Endothelial cell of umbilical vein (primary cell): ENCODE data around the gene PTDSS2. TPM values are rescaled to one million over a fixed set of nuclear protein-coding genes. Genes with fewer than 3 reads are reported as not detected.

Source experiments
- BruUV-seq: library from RNA; stranded (reverse); fragments of 400-500 nt; replicated peaks from 2 replicates; lab custom pipeline; 2021; lab: Mats Ljungman, UMichigan
- CTCF ChIA-PET: fragments of 300-600, 350-600 bp; sonication (Branson Sonifier 250); formaldehyde crosslinking; loops from one replicate; lab custom pipeline; 2021; ENCODE audit warnings: antibody characterized with exemption, inconsistent platforms; lab: Charles Lee
- POLR2A ChIA-PET: fragments of 300-600, 350-600 bp; sonication (Branson Sonifier 250); formaldehyde crosslinking; loops from one replicate; lab custom pipeline; 2021; ENCODE audit warnings: antibody characterized with exemption, inconsistent platforms; lab: Charles Lee
- DNase-seq: peaks from one replicate; pipeline ENCODE4 v3.0.0-alpha.2; 2011; ENCODE audit warnings: low read depth, low spot score
- FAIRE-seq: peaks from 2 replicates; lab custom pipeline; 2011; peaks lifted over from hg19 to GRCh38; lab: Jason Lieb, UNC
- H2AFZ ChIP-seq: 2 replicates; pipeline ENCODE4 v1.6.0; 2012; ENCODE audit warnings: low read depth, low read length, control low read depth, inconsistent platforms
- H3K27ac ChIP-seq: 2 replicates; pipeline ENCODE4 v1.5.1; 2011; ENCODE audit warnings: low read depth, mild to moderate bottlenecking, control low read depth, low read length, moderate library complexity; ENCODE audit not compliant: insufficient read depth
- H3K27me3 ChIP-seq, 2 experiments: 2 replicates each; pipeline versions ENCODE4 v1.6.0 to v1.6.1; 2011; ENCODE audit warnings: low read length in 2 of 2, mixed read lengths in 1 of 2; ENCODE audit not compliant: control insufficient read depth in 2 of 2, insufficient read depth in 2 of 2
- H3K36me3 ChIP-seq, 2 experiments: 2 replicates in 1 of 2; 3 replicates in 1 of 2; pipeline ENCODE4 v1.5.1; 2011; ENCODE audit warnings: low read length in 2 of 2, mild to moderate bottlenecking in 1 of 2, moderate library complexity in 1 of 2; ENCODE audit not compliant: control insufficient read depth in 2 of 2, insufficient read depth in 2 of 2; ENCODE audit errors: extremely low read depth in 1 of 2
- H3K4me1 ChIP-seq: 3 replicates; pipeline ENCODE4 v1.5.1; 2011; ENCODE audit warnings: mild to moderate bottlenecking, low read length; ENCODE audit not compliant: control insufficient read depth, insufficient read depth; ENCODE audit errors: extremely low read depth
- H3K4me2 ChIP-seq: 2 replicates; pipeline ENCODE4 v1.6.1; 2011; ENCODE audit warnings: low read length, control low read depth, mixed read lengths; ENCODE audit not compliant: insufficient read depth
- H3K4me3 ChIP-seq, 3 experiments: fragments of 200-600 bp in 1 of 3; sonication (generic), shearing (Covaris generic) in 1 of 3; replicated peaks in 1 of 3; 2 replicates each; pipeline ENCODE4 v1.5.1; 2011 to 2016; ENCODE audit warnings: control low read depth in 3 of 3, low read length in 3 of 3, mild to moderate bottlenecking in 2 of 3, inconsistent platforms in 1 of 3, low read depth in 1 of 3, moderate library complexity in 1 of 3; ENCODE audit not compliant: insufficient read depth in 1 of 3
- H3K79me2 ChIP-seq: 2 replicates; pipeline ENCODE4 v1.6.0; 2012; ENCODE audit warnings: low read length, inconsistent platforms; ENCODE audit not compliant: control insufficient read depth, insufficient read depth
- H3K9ac ChIP-seq: replicated peaks from 2 replicates; pipeline ENCODE3; 2011; ENCODE audit warnings: low read length, control low read depth; ENCODE audit not compliant: insufficient read depth; ENCODE audit errors: extremely low read depth
- H3K9me1 ChIP-seq: replicated peaks from 3 replicates; pipeline ENCODE4 v1.6.0; 2011; ENCODE audit warnings: mild to moderate bottlenecking, low read length; ENCODE audit not compliant: control insufficient read depth, insufficient read depth; ENCODE audit errors: extremely low read depth
- H3K9me3 ChIP-seq: replicated peaks from 2 replicates; pipeline ENCODE4 v1.5.1; 2012; ENCODE audit warnings: low read length, inconsistent platforms; ENCODE audit not compliant: control insufficient read depth, insufficient read depth
- H4K20me1 ChIP-seq: replicated peaks from 2 replicates; pipeline ENCODE3; 2011; ENCODE audit warnings: mild to moderate bottlenecking, low read length; ENCODE audit not compliant: control insufficient read depth, insufficient read depth; ENCODE audit errors: extremely low read depth
- EZH2 ChIP-seq: IDR thresholded peaks from 2 replicates; pipeline ENCODE4 v1.6.1; 2012; ENCODE audit warnings: borderline replicate concordance, low read depth, mild to moderate bottlenecking, moderate library complexity, low read length, inconsistent platforms; ENCODE audit not compliant: severe bottlenecking
- FOS ChIP-seq: IDR thresholded peaks from 2 replicates; pipeline ENCODE4 v1.6.1; 2011; ENCODE audit warnings: mild to moderate bottlenecking, low read length, moderate library complexity, borderline replicate concordance; ENCODE audit not compliant: insufficient read depth
- GATA2 ChIP-seq: IDR thresholded peaks from 2 replicates; pipeline ENCODE4 v1.7.0; 2011; ENCODE audit warnings: low read depth, mild to moderate bottlenecking, moderate library complexity, mixed read lengths, low read length; ENCODE audit not compliant: insufficient read length, insufficient read depth
- JUN ChIP-seq: IDR thresholded peaks from 2 replicates; pipeline ENCODE4 v1.6.1; 2011; ENCODE audit warnings: borderline replicate concordance, low read depth; ENCODE audit not compliant: insufficient read length, insufficient read depth
- MYC ChIP-seq: IDR thresholded peaks from one replicate; pipeline ENCODE4 v1.6.1; 2011; ENCODE audit warnings: mild to moderate bottlenecking, low read depth, low read length
- POLR2A ChIP-seq: IDR thresholded peaks from 2 replicates; pipeline ENCODE4 v1.6.1; 2012; ENCODE audit warnings: low read depth, mild to moderate bottlenecking, control low read depth, low read length
- POLR2AphosphoS5 ChIP-seq: IDR thresholded peaks from 2 replicates; pipeline ENCODE4 v1.6.1; 2012; ENCODE audit warnings: low read depth, mild to moderate bottlenecking, control low read depth, low read length, moderate library complexity; ENCODE audit not compliant: insufficient read depth
- dilution Hi-C: fragments of 300-500 bp; cut with MboI; formaldehyde crosslinking; loops from one replicate; pipeline ENCODE4 v1.15.0; 2019; ENCODE audit warnings: low sequenced_read_pairs; ENCODE audit not compliant: extremely low pct_ligation_motif_present
- intact Hi-C: fragments of 100-400 bp; cut with micrococcal nuclease; formaldehyde crosslinking; loops from one replicate; pipeline ENCODE4 v1.10.0; 2022
- polyA plus RNA-seq, 4 experiments: library from polyadenylated mRNA; depleted of rRNA in 3 of 4; stranded (reverse) in 3 of 4; unstranded in 1 of 4; fragments of >200 nt; gene quantifications; 2 replicates each; pipeline versions ENCODE4 v1.2.1 to v1.2.3, GENCODE V29; 2011 to 2012; ENCODE audit warnings: missing spikeins in 1 of 4
- total RNA-seq: library from RNA; stranded (reverse); gene quantifications from 2 replicates; pipeline ENCODE4 v1.2.3, GENCODE V29; 2021
- TF ChIP-seq, protein P1 (sequence below): IDR thresholded peaks from 2 replicates; pipeline ENCODE4 v1.6.1; 2011; ENCODE audit not compliant: insufficient read depth, insufficient read length
- TF ChIP-seq, protein P2 (sequence below), 2 donors: IDR thresholded peaks; 1 replicate in 1 of 2; 2 replicates in 1 of 2; pipeline ENCODE4 v1.5.1; 2011; ENCODE audit warnings: low read length in 2 of 2, mild to moderate bottlenecking in 2 of 2, moderate library complexity in 2 of 2, control low read depth in 1 of 2, inconsistent platforms in 1 of 2, low read depth in 1 of 2; ENCODE audit not compliant: insufficient read depth in 1 of 2; ENCODE audit errors: extremely low read depth in 1 of 2

Gene PTDSS2
- total and polyA plus RNA-seq, 2 donors (not counting 3 experiments of a cell fraction or from before 2014, with no cell fraction given): 41.4 to 46.8 TPM

DNA sequence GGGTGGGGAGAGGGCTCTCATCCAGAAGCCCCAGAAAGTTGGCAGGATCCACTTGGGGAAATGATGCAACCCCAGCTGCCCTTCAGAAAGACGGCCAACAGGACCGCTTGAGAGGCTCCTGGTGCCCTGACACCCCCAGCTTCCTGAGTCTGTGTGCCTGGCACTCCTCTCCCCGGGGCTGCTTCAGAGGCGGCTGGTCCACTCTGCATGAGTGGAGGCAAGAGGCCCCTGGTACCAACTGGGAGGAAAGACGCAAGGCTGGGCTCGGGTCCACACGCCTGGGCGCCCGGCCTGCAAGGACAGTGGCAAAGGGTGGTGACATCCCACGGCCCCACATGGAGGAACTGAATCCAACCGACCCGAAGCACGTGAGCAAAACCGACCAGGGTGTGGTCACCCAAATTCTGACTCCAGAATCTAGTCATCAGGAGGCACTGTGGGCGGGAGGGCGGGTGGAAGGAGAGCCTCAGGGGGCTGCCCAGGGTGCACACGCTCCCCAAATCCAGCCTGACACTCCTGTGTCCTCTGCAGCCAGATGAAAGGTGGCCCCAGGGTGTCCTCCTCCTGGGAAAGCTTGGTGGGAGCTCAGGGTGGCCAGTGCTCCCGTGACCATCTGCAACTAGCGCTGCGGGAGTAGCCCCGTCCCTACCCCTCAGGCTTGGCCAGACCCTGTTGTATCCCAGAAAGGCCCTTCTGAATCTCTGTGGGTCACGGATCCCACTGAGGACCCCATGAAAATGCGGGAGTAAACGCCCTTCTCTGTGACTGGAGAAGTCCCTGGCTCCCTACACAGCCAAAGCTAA lies 53.3 kb downstream of the PTDSS2 start:
- no peak overlapping the region for H3K9ac ChIP-seq
- dilution Hi-C loops: no loop called here
- H3K4me2 ChIP-seq: peak overlapping the region; percentile 89
- H3K4me1 ChIP-seq: peaks cover 24% of the 10 kb centered on the region
- ChIA-PET CTCF (no interaction called here), POLR2A (no interaction called here)
- H3K79me2 ChIP-seq: peaks cover 20% of the 10 kb centered on the region
- no peaks in the 10 kb centered on the region for H3K27me3 ChIP-seq
- intact Hi-C loops: no loop called here
- BruUV-seq: no TSS peak
- H3K27ac ChIP-seq: no peak overlapping the region
- DNase-seq (no peak), FAIRE-seq (no peak)
- H4K20me1 ChIP-seq: no peaks in the 10 kb centered on the region
- H2AFZ ChIP-seq: no peak overlapping the region
- TF ChIP-seq JUN (no peak), MYC (no peak), POLR2AphosphoS5 (no peak), EZH2 (no peak), FOS (no peak), GATA2 (no peak), POLR2A (no peak)
- TF ChIP-seq, protein P1, sequence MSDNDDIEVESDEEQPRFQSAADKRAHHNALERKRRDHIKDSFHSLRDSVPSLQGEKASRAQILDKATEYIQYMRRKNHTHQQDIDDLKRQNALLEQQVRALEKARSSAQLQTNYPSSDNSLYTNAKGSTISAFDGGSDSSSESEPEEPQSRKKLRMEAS: no peak
- TF ChIP-seq, protein P2, sequence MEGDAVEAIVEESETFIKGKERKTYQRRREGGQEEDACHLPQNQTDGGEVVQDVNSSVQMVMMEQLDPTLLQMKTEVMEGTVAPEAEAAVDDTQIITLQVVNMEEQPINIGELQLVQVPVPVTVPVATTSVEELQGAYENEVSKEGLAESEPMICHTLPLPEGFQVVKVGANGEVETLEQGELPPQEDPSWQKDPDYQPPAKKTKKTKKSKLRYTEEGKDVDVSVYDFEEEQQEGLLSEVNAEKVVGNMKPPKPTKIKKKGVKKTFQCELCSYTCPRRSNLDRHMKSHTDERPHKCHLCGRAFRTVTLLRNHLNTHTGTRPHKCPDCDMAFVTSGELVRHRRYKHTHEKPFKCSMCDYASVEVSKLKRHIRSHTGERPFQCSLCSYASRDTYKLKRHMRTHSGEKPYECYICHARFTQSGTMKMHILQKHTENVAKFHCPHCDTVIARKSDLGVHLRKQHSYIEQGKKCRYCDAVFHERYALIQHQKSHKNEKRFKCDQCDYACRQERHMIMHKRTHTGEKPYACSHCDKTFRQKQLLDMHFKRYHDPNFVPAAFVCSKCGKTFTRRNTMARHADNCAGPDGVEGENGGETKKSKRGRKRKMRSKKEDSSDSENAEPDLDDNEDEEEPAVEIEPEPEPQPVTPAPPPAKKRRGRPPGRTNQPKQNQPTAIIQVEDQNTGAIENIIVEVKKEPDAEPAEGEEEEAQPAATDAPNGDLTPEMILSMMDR (IDR thresholded peaks at IDR 0.05; ENCODE audit: extremely low read depth in 1 of 2, insufficient read depth in 1 of 2, low read depth in 1 of 2, low read length in 2 of 2): no peak
- no peaks in the 10 kb centered on the region for H3K9me1 ChIP-seq
- peak overlapping the region in 2 of 3 experiments; percentile 50 to 64 for H3K4me3 ChIP-seq
- peaks cover 3 to 30% of the 10 kb centered on the region in 2 experiments for H3K36me3 ChIP-seq
- H3K9me3 ChIP-seq: no peaks in the 10 kb centered on the region
